ENCODE data around the gene PRR36.
"Not testable (repeated sequence)": the region's sequence is repeated elsewhere in the genome, so short reads cannot be mapped to it uniquely, and the experiment has no call there.

The PRR36 gene

GRCh38 chr19:7870571-7871436, 3.4 kb downstream of the PRR36 start:
- DNase-seq: peak; percentile 86

- DNase-seq: peak; percentile 78
Measured at GRCh38 chr19:7869910-7870511, 4.2 kb downstream of the PRR36 start.

- DNase-seq: peak; percentile 87
Measured at GRCh38 chr19:7869453-7869909, 4.7 kb downstream of the PRR36 start.

- peak; percentile 86 for DNase-seq
Measured at GRCh38 chr19:7868671-7869452, 5.3 kb downstream of the PRR36 start.

GRCh38 chr19:7868326-7868670, 5.9 kb downstream of the PRR36 start:
- peak; percentile 50 for DNase-seq

GRCh38 chr19:7867092-7867844, 6.9 kb downstream of the PRR36 start:
- no peak for DNase-seq

- no peak for DNase-seq
Measured at GRCh38 chr19:7866399-7867091, 7.6 kb downstream of the PRR36 start.

- DNase-seq: no peak
Measured at GRCh38 chr19:7865262-7865911, 8.8 kb downstream of the PRR36 start.

- DNase-seq: no peak
Measured at GRCh38 chr19:7864690-7865074, 9.5 kb downstream of the PRR36 start.

- DNase-seq: no peak
Measured at GRCh38 chr19:7863971-7864689, 10.1 kb downstream of the PRR36 start.

- peak; percentile 26 for DNase-seq
Measured at GRCh38 chr19:7863157-7863970, 10.8 kb downstream of the PRR36 start.

- peak; percentile 80 for DNase-seq
Measured at GRCh38 chr19:7862413-7862951, 11.7 kb downstream of the PRR36 start.

GRCh38 chr19:7861619-7862412, 12.4 kb downstream of the PRR36 start:
- no peak for DNase-seq

- DNase-seq: no peak
Measured at GRCh38 chr19:7860714-7861618, 13.2 kb downstream of the PRR36 start.

- no peak for DNase-seq
Measured at GRCh38 chr19:7859831-7860713, 14.1 kb downstream of the PRR36 start.

GRCh38 chr19:7859087-7859486, 15.1 kb downstream of the PRR36 start:
- not testable (repeated sequence) for DNase-seq

All from activated CD4-positive, alpha-beta T cell treated with anti-CD3 and anti-CD28 coated beads for 48 hours (primary cell).